ENCODE data around the gene ST6GALNAC5.

Gene ST6GALNAC5

DNA sequence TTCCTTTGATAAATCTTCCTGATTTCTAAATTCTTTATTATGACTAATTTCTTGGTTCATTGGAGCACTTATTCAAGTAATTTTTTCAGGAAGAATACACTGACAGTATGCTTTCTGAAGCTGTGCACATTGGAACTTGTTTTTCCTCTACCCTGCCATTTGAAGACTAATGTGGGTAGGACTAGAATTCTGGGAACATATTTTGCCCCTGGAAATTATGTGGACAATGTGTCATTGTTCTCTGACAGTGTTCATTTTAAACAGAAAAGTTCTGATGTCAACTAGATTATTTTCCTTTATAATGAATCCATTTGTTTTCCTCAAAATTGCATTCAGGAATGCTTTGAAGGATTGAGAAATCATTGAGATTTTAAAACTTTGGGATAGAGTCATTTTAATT lies 34.8 kb upstream of the ST6GALNAC5 start:
- no peak overlapping the region for H3K27ac ChIP-seq (replicated peaks)
- no peak overlapping the region for H3K4me3 ChIP-seq (replicated peaks; ENCODE audit: insufficient read depth, low read length)
- H3K27me3 ChIP-seq (ENCODE audit: insufficient read depth, poor library complexity, severe bottlenecking), result peaks cover 2% of the 10 kb centered on the region
- TF ChIP-seq, protein P1, sequence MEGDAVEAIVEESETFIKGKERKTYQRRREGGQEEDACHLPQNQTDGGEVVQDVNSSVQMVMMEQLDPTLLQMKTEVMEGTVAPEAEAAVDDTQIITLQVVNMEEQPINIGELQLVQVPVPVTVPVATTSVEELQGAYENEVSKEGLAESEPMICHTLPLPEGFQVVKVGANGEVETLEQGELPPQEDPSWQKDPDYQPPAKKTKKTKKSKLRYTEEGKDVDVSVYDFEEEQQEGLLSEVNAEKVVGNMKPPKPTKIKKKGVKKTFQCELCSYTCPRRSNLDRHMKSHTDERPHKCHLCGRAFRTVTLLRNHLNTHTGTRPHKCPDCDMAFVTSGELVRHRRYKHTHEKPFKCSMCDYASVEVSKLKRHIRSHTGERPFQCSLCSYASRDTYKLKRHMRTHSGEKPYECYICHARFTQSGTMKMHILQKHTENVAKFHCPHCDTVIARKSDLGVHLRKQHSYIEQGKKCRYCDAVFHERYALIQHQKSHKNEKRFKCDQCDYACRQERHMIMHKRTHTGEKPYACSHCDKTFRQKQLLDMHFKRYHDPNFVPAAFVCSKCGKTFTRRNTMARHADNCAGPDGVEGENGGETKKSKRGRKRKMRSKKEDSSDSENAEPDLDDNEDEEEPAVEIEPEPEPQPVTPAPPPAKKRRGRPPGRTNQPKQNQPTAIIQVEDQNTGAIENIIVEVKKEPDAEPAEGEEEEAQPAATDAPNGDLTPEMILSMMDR (IDR thresholded peaks at IDR 0.05; ENCODE audit: insufficient read depth, low read length), result no peak
- TF ChIP-seq GABPA (IDR thresholded peaks at IDR 0.05; ENCODE audit: low read depth), result no peak
- TF ChIP-seq SPI1 (IDR thresholded peaks at IDR 0.05; ENCODE audit: borderline replicate concordance, low read depth), result no peak
- TF ChIP-seq, protein P2, sequence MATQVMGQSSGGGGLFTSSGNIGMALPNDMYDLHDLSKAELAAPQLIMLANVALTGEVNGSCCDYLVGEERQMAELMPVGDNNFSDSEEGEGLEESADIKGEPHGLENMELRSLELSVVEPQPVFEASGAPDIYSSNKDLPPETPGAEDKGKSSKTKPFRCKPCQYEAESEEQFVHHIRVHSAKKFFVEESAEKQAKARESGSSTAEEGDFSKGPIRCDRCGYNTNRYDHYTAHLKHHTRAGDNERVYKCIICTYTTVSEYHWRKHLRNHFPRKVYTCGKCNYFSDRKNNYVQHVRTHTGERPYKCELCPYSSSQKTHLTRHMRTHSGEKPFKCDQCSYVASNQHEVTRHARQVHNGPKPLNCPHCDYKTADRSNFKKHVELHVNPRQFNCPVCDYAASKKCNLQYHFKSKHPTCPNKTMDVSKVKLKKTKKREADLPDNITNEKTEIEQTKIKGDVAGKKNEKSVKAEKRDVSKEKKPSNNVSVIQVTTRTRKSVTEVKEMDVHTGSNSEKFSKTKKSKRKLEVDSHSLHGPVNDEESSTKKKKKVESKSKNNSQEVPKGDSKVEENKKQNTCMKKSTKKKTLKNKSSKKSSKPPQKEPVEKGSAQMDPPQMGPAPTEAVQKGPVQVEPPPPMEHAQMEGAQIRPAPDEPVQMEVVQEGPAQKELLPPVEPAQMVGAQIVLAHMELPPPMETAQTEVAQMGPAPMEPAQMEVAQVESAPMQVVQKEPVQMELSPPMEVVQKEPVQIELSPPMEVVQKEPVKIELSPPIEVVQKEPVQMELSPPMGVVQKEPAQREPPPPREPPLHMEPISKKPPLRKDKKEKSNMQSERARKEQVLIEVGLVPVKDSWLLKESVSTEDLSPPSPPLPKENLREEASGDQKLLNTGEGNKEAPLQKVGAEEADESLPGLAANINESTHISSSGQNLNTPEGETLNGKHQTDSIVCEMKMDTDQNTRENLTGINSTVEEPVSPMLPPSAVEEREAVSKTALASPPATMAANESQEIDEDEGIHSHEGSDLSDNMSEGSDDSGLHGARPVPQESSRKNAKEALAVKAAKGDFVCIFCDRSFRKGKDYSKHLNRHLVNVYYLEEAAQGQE (IDR thresholded peaks at IDR 0.05; ENCODE audit: insufficient replicate concordance, low read depth), result no peak
- TF ChIP-seq POLR2AphosphoS5 (IDR thresholded peaks at IDR 0.05; ENCODE audit: low read depth), result no peak
- DNase-seq (ENCODE audit: low read depth in 1 of 2, low spot score in 1 of 2), result no peak

DNA sequence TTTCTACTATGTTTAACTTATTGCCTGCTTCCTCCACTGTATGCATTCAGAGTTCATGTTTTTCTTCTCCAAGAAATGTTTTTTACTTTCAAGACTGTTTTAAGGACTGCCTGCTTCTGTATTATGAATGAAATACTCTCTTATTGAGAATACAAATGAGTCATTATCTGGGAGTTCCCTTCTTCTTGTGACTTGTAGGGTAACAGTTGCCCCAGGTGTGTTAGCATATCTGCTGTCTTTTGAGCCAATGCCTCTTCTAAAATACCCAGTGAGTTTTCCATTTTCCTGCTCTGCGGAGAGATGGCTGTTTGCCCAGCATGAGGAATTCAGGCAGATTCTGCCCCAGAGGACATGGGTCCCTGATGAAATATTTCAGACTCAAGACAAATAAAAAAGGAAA lies 34.1 kb upstream of the ST6GALNAC5 start:
- DNase-seq (ENCODE audit: low read depth in 1 of 2, low spot score in 1 of 2), result no peak
- Histone ChIP-seq H3K27ac (replicated peaks) (no peak overlapping the region), H3K27me3 (ENCODE audit: insufficient read depth, poor library complexity, severe bottlenecking) (peaks cover 2% of the 10 kb centered on the region), H3K4me3 (replicated peaks; ENCODE audit: insufficient read depth, low read length) (no peak overlapping the region)
- TF ChIP-seq SPI1 (IDR thresholded peaks at IDR 0.05; ENCODE audit: borderline replicate concordance, low read depth) (no peak), POLR2AphosphoS5 (IDR thresholded peaks at IDR 0.05; ENCODE audit: low read depth) (no peak), GABPA (IDR thresholded peaks at IDR 0.05; ENCODE audit: low read depth) (no peak)
- TF ChIP-seq, protein P2 (IDR thresholded peaks at IDR 0.05; ENCODE audit: insufficient replicate concordance, low read depth), result no peak
- TF ChIP-seq, protein P1 (IDR thresholded peaks at IDR 0.05; ENCODE audit: insufficient read depth, low read length), result no peak

DNA sequence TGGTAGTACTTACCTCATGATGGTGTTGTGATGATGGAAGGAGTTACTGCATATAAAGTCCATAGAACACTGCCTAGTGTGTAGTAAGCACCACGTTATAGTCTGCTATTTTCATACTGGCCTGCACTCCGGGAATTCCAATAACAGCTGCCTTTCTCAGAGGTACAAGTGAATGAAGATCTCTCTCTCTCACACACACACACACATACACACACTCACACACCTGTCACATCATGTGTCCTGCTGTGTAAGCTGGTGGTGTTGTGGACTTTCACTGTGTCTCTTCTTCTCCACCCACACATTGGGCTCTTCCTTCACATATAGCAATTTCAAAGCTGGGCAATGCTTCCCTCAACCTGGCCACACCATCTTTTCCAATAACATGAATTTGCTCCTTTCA lies 33.4 kb upstream of the ST6GALNAC5 start:
- no peak for DNase-seq (ENCODE audit: low read depth in 1 of 2, low spot score in 1 of 2)
- Histone ChIP-seq H3K27ac (replicated peaks) (no peak overlapping the region), H3K27me3 (ENCODE audit: insufficient read depth, poor library complexity, severe bottlenecking) (peaks cover 2% of the 10 kb centered on the region), H3K4me3 (replicated peaks; ENCODE audit: insufficient read depth, low read length) (no peak overlapping the region)
- TF ChIP-seq POLR2AphosphoS5 (IDR thresholded peaks at IDR 0.05; ENCODE audit: low read depth) (no peak), SPI1 (IDR thresholded peaks at IDR 0.05; ENCODE audit: borderline replicate concordance, low read depth) (no peak), GABPA (IDR thresholded peaks at IDR 0.05; ENCODE audit: low read depth) (no peak)
- TF ChIP-seq, protein P2 (IDR thresholded peaks at IDR 0.05; ENCODE audit: insufficient replicate concordance, low read depth), result no peak
- TF ChIP-seq, protein P1 (IDR thresholded peaks at IDR 0.05; ENCODE audit: insufficient read depth, low read length), result no peak

Data from HL-60 (cell line).